HL-60/S4 (cell line): ENCODE results near the gene ADGRV1.

Experiments
- in situ Hi-C: fragments of 300-500 bp; cut with MboI; formaldehyde crosslinking; loops from 2 replicates; pipeline ENCODE4 v1.14.3; 2022; ENCODE audit warnings: low sequenced_read_pairs

Gene ADGRV1

DNA sequence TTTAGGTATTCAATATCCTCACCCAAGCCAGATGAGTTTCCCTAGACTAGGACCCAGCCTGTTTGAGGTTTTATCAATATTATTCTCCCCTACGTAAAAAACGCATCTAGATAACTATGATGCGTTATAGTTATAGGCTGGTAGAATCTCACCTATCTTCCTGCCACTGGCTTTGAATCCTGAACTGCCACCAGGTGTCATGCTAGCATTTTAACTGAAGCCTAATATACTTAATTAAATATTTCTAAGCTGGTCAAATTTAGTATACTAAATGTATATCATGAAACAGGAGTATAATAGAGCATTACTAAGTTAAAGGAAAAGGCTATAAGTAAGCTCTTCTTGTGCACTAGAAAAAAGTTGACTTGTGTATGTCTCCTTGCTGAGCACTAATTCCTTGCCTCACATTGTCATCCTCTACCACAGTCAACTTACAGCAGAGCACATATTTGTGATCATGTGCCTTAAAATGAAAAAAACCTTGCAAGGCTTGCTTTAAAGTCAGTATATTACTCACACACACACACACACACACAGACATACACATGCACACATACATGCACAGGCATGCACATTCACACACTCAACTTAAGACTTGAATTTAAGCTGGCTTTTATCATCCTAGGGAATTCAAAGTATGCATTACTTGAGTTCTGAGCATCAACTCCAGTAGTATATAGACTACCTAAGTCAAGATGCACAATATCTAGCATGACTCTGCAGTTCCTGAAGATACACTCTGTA lies 303.4 kb downstream of the ADGRV1 start:
- in situ Hi-C loops: no loop called here

- in situ Hi-C loops: no loop called here
These were observed 306.6 kb downstream of the ADGRV1 start for GRCh38 chr5:90865180-90865579.

DNA sequence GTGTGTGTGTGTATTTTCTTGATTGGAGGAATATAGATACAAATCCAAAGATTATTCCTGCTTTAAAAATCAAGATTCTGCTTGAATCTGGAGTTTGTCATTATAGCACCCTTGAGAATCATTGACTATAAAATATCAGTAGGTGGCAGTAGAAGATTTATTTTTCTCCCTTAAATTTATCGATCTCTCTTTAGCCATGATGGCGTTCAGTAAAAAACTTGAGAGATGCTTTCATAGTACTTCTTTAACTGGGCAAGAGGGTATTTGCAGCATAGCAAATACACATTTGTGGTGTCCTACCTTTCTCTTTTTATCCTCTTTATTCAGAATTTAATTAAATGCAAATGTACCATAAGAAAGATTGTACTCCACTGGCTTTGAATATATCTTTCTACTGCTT lies 307.7 kb downstream of the ADGRV1 start:
- in situ Hi-C loops: no loop called here

- in situ Hi-C loops: no loop called here
These were observed 308.5 kb downstream of the ADGRV1 start for GRCh38 chr5:90866915-90867731.

DNA sequence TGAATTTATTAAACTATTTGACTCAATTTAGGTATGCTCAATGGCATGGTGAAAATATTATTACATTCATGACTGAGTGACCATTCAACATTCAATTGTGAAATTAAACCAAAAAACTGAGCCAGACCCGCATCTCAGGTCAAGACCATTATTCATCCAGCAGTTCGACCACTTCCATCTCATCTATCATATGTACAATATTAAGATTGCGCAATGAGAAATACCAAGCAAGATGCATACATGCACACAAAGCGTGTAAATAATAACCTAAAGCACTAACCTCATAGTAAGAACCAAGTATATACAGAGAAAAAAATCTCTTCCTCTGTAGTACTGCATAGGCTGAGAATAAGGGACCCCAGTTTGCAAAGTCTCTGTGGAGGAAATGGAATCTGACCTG lies 310.2 kb downstream of the ADGRV1 start:
- in situ Hi-C loops: no loop called here

DNA sequence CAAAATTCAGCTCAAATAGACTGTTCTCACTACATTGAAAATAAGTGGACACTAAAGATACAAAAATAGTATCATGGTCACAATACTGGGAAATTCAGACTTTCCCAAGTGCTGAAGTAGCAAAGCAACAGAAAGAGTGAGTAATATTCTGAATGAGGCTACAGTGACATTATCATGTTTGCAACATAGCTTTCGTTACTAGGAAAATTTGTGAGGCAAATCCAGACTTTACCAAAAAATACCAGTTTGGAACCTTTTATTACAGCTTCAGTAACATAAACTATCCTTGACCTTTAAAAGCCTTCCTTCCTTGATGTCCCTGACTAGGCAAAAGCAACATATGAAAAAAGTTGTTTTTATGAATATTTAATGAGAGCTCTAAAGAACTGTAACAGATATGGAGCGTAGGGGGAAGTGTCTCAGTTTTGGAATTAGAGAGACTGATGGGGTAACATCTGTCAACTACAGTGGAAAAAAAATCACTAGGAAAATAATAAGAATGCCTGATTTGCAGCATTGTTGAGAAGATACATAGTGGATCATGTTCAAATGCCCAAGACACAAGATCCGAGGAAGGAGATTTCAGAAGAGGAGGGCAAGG lies 312.9 kb downstream of the ADGRV1 start:
- in situ Hi-C loops: no loop called here

DNA sequence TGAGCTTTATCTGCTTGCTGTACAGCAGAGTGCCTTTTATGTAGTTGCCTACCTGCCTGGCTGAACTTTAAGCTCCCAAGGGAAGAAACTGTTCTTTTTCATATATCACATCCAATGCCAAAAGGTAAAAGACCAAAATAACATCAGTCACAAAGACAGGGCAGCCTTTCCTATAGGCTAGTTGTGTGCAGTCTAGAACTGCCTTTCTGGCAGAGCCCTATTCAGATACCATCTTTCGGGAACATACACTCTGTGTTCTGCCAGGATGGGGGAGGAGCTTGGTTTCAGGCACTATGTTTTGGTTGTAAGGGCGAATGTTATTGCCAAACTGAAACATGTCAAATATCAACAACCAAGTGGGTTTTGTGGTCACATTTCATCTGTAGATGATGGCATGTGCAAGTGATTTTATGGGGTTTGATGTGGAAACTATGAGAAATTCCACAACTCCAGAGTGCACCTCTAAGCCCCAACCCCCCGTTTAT lies 314.5 kb downstream of the ADGRV1 start:
- in situ Hi-C loops: no loop called here

DNA sequence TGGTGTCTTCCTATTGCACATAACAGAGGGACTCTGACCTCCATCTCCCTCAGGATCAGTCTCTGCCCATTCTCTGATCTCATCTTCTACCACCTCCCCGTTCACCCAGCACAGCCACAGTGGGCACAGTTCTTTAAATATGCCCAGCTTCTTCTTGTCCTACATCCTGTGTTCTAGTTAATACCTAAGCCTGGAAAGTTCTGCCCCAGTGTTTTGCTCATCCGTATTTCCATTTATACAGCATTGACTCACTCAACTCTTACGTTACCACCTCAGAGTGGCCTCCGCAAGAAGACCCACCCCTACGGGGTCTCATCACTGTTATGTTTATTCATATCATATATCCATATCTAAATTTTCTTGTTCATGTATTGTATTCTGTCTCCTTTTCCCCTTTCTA lies 315.5 kb downstream of the ADGRV1 start:
- in situ Hi-C loops: no loop called here

DNA sequence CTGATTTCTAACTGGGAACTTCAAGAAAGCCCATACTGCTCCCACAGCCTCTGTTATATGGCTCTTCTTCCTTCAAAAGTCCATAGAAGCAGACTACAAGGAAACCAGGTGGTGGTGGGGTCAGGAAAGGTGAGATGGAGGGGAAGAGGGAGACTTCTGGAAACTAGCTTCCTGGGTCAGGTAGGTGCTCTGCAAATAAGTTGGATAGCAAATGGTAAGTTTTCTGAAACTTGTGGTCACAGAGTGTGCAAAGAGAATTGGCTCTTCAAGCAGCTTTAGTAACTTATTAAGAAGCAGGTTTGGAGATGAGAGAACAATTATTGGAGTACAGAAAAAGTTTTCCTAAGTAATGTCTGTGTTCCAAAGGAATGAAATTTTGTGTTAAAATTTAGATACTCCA lies 316.9 kb downstream of the ADGRV1 start:
- in situ Hi-C loops: no loop called here

- in situ Hi-C loops: no loop called here
These were observed 317.8 kb downstream of the ADGRV1 start for GRCh38 chr5:90876366-90876765.

DNA sequence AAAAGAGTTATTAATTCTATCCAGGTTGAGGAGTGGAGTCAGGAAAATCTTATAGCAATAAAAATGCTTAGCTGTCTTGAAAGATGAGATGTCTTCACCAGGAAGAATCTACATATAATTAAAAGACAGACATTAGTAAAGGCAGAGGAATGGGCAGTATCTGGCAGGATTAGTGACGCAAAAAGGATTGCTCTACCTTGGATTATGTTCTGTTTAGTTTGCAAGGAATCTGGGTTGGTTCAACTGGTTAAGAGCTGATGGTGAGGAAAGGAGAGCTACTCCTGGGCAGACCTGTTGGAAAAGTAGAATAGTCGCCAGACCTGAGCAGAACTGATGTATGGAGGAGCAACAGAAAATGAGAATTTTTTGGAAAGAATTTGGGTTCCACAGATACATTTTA lies 318.5 kb downstream of the ADGRV1 start:
- in situ Hi-C loops: no loop called here

DNA sequence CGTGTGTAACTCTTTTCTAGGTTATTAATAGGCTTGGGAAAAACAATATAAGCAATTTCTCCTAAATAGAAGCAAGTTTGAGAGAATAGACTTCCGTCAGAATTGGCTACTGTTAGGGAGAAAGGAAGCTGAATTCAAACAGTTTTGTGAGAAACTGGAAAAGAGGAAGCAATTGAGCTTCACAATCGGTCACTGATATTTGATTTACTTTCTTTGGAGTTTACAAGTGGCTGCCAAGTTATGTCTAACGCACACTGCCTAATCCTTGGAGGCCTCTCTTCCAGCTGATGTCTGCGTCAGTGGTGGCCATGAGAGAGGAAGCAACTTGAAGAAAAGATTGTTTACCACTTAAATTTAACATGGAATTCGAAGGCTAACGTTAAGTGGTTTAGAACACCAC lies 319.5 kb downstream of the ADGRV1 start:
- in situ Hi-C loops: no loop called here

GRCh38 chr5:90878549-90879196 lies 320.1 kb downstream of the ADGRV1 start:
- in situ Hi-C loops: no loop called here

DNA sequence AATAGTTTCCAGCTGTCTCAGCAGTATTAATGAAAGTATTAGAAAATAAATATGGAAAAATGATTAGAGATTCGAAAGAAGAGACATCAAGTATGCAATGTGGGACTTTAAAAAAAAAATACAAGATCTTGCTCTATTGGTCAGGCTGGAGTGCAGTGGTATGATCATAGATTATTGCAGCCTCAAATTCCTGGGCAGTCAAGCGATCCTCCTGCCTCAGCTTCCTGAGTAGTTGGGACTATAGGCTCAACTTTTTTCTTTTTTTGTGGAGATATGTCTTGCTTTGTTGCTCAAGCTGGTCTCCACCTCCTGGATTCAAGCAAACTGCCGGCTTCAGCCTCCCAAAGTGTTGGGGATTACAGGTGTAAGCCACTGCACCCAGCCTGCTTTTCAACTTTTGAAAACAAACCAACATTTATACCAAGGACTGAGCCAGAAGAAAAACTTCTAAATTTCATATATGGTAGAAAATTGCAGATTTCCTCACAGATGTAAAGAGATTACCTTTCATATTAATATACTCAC lies 323.1 kb downstream of the ADGRV1 start:
- in situ Hi-C loops: no loop called here

DNA sequence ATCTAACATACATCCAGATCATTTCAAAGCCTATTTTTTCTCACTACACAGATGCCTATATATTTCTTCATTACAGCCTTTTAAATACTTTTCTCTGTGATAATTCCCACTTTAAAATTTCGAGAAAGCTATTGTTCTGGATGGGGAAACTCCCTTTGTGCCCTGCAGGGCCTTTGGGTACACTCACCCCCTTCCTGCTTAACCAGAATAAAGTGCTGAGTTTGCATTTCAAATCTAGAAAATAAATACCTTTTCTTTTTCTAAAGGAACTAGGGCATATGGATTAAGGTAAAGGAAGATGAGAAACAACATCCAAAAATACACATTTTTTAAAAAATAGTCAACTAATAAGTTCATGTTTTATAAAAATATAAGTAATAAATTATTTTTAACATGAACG lies 323.9 kb downstream of the ADGRV1 start:
- in situ Hi-C loops: no loop called here

DNA sequence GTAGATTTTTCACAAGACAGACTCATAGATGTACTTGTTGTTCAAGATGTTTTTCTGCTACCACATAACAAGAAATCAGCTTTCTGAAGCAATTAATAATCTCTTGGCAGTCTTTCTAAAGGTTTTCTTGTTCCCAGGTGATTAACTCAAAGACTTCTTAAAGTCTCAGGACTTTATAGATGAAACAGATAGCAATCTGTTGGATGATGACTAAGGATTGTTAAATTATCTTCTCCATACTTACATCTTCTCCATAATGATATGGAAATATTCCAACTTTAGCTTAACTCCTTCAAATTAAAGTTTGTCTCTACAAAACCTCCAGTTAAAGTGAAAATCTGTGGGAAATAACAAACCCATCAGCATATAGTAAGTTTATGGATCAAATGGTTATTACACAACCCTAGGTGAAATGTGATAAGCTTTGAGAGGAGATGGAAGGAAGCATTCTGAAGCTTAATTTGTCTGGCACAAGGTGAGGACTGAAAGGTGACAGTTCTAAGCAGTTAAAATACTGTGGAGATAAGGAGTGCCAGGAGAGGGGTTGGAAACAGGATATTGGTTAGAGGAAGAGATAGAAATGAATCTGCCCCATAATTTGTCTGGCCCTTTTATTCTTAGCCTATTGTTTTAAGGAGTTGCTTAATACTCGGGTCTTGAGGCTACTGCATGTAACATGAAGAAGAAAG lies 326.7 kb downstream of the ADGRV1 start:
- in situ Hi-C loops: no loop called here

- in situ Hi-C loops: no loop called here
These were observed 327.8 kb downstream of the ADGRV1 start for GRCh38 chr5:90886381-90886780.

GRCh38 chr5:90888511-90889324 lies 330.1 kb downstream of the ADGRV1 start:
- in situ Hi-C loops: no loop called here

DNA sequence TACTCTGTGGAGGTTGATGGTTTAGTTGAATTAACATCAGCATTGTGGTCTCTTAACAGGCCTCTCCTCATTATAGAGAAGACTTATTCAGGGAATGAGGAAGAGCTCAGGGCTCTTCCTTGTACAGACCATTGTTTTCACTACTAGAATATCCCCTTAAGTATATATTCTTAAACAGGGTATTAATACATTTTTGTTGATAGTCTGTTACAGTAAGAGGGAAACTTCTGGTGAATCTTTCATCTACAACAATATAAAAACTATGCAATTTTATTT lies 330.7 kb downstream of the ADGRV1 start:
- in situ Hi-C loops: no loop called here

GRCh38 chr5:90890180-90890579 lies 331.6 kb downstream of the ADGRV1 start:
- in situ Hi-C loops: no loop called here
